SK-N-SH (cell line): ENCODE data around the gene ZNF189. TPM values are rescaled to one million over a fixed set of nuclear protein-coding genes. Genes with fewer than 3 reads are reported as not detected.

Experiments
- CTCF ChIA-PET: fragments of 300-600, 350-600 bp; formaldehyde crosslinking; extraction: SDS; loops from one replicate; lab custom pipeline; 2021; lab: Yijun Ruan, JAX
- POLR2A ChIA-PET: fragments of 350-600 bp; sonication (Branson Sonifier 250); formaldehyde crosslinking; extraction: SDS; loops from one replicate; lab custom pipeline; 2020; ENCODE audit warnings: antibody characterized with exemption, inconsistent platforms; lab: Yijun Ruan, JAX
- DNase-seq: peaks from one replicate; pipeline ENCODE4 v3.0.0; 2012
- H2AFZ ChIP-seq: fragments of 200-600 bp; sonication (generic); 2 replicates; pipeline ENCODE4 v1.8.1; 2016; ENCODE audit warnings: antibody characterized with exemption, mild to moderate bottlenecking, low read depth
- H3F3A ChIP-seq: fragments of 200-600 bp; sonication (generic); replicated peaks from 2 replicates; pipeline ENCODE3; 2016; ENCODE audit warnings: antibody characterized with exemption, mild to moderate bottlenecking; ENCODE audit not compliant: insufficient read depth
- H3K27ac ChIP-seq, 2 experiments: fragments of 200-500 bp in 1 of 2; fragments of 200-600 bp in 1 of 2; sonication (Bioruptor generic) in 1 of 2; sonication (generic), shearing (Covaris generic) in 1 of 2; 2 replicates each; pipeline versions ENCODE4 v1.5.1 to v1.6.1; 2014 to 2016; ENCODE audit warnings: low read depth in 2 of 2, inconsistent platforms in 1 of 2, low read length in 1 of 2, mild to moderate bottlenecking in 1 of 2, mixed read lengths in 1 of 2
- H3K27me3 ChIP-seq: fragments of 200-600 bp; sonication (generic), shearing (Covaris generic); 2 replicates; pipeline ENCODE4 v1.6.1; 2016; ENCODE audit warnings: mixed run types; ENCODE audit not compliant: insufficient read depth
- H3K36me3 ChIP-seq, 2 experiments: fragments of 200-500 bp in 1 of 2; fragments of 200-600 bp in 1 of 2; sonication (Bioruptor generic) in 1 of 2; sonication (generic) in 1 of 2; replicated peaks in 1 of 2; 2 replicates each; pipeline versions ENCODE3 to v1.5.1; 2014 to 2016; ENCODE audit warnings: low read length in 1 of 2, mild to moderate bottlenecking in 1 of 2; ENCODE audit not compliant: insufficient read depth in 2 of 2, control insufficient read depth in 1 of 2
- H3K4me1 ChIP-seq, 2 experiments: fragments of 200-500 bp in 1 of 2; fragments of 200-600 bp in 1 of 2; sonication (Bioruptor generic) in 1 of 2; sonication (generic), shearing (Covaris generic) in 1 of 2; 2 replicates each; pipeline versions ENCODE4 v1.5.1 to v1.6.1; 2014 to 2016; ENCODE audit warnings: low read depth in 1 of 2, low read length in 1 of 2, mixed run types in 1 of 2; ENCODE audit not compliant: insufficient read depth in 2 of 2, control insufficient read depth in 1 of 2
- H3K4me2 ChIP-seq: fragments of 200-600 bp; sonication (generic), shearing (Covaris generic); 2 replicates; pipeline ENCODE4 v1.6.1; 2017; ENCODE audit warnings: mixed run types
- H3K4me3 ChIP-seq, 2 experiments: fragments of 200-500 bp in 1 of 2; fragments of 200-600 bp in 1 of 2; sonication (Bioruptor generic) in 1 of 2; sonication (generic), shearing (Covaris generic) in 1 of 2; 2 replicates each; pipeline versions ENCODE4 v1.5.1 to v1.8.1; 2014 to 2016; ENCODE audit warnings: low read depth in 2 of 2, inconsistent platforms in 1 of 2, low read length in 1 of 2, mild to moderate bottlenecking in 1 of 2, mixed read lengths in 1 of 2, moderate library complexity in 1 of 2
- H3K79me2 ChIP-seq: fragments of 200-600 bp; sonication (generic); 2 replicates; pipeline ENCODE4 v1.8.1; 2017; ENCODE audit warnings: mild to moderate bottlenecking; ENCODE audit not compliant: insufficient read depth
- H3K9ac ChIP-seq: fragments of 200-600 bp; sonication (generic); 2 replicates; pipeline ENCODE4 v1.6.1; 2017; ENCODE audit warnings: mixed run types
- H3K9me2 ChIP-seq: fragments of 200-600 bp; sonication (generic); 2 replicates; pipeline ENCODE4 v1.6.1; 2017; ENCODE audit warnings: mixed run types
- H3K9me3 ChIP-seq: fragments of 200-600 bp; sonication (generic); 2 replicates; pipeline ENCODE4 v1.6.1; 2017; ENCODE audit warnings: mixed run types, mild to moderate bottlenecking, moderate library complexity
- H4K20me1 ChIP-seq: fragments of 200-600 bp; sonication (generic); 2 replicates; pipeline ENCODE4 v1.6.1; 2017; ENCODE audit warnings: mild to moderate bottlenecking, mixed run types; ENCODE audit not compliant: insufficient read depth
- FOSL2 ChIP-seq: IDR thresholded peaks from 2 replicates; pipeline ENCODE4 v1.4.0; 2012; ENCODE audit warnings: low read depth, mild to moderate bottlenecking, moderate library complexity, borderline replicate concordance
- RAD21 ChIP-seq: IDR thresholded peaks from 2 replicates; pipeline ENCODE4 v1.6.1; 2012; ENCODE audit warnings: mild to moderate bottlenecking, low read length
- SMC3 ChIP-seq: IDR thresholded peaks from 2 replicates; pipeline ENCODE4 v1.6.1; 2012; ENCODE audit warnings: low read depth, low read length, improper control_type of control experiment
- TAF1 ChIP-seq: IDR thresholded peaks from 2 replicates; pipeline ENCODE4 v1.6.1; 2012; ENCODE audit warnings: low read depth, mild to moderate bottlenecking, low read length, moderate library complexity, borderline replicate concordance
- YY1 ChIP-seq: IDR thresholded peaks from 2 replicates; pipeline ENCODE4 v1.4.0; 2012; ENCODE audit warnings: low read depth, mild to moderate bottlenecking
- WGBS: methylation state at CpG from one replicate; pipeline ENCODE4 v1.1.6; 2017; ENCODE audit warnings: low lambda C conversion rate; 5-methylcytosine and 5-hydroxymethylcytosine counted together
- polyA plus RNA-seq, 3 experiments: library from polyadenylated mRNA; depleted of rRNA; stranded (reverse); fragments of >200 nt; gene quantifications; 2 replicates each; pipeline ENCODE4 v1.2.3, GENCODE V29; 2012
- small RNA-seq, 7 experiments: library from RNA; depleted of rRNA; stranded (forward); fragments of <200 nt; gene quantifications; one replicate each; pipeline ENCODE3, GENCODE V24; 2012
- TF ChIP-seq, protein P1 (sequence below): fragments of 200-600 bp; sonication (generic); IDR thresholded peaks from 2 replicates; pipeline ENCODE4 v1.6.1; 2017; ENCODE audit warnings: antibody characterized with exemption, mild to moderate bottlenecking, moderate library complexity
- TF ChIP-seq, protein P2 (sequence below): IDR thresholded peaks from 2 replicates; pipeline ENCODE4; 2012

The ZNF189 gene
- polyA plus RNA-seq, 1 of the 3 experiments (the other 2 are of a cell fraction), result 2.9 TPM

DNA sequence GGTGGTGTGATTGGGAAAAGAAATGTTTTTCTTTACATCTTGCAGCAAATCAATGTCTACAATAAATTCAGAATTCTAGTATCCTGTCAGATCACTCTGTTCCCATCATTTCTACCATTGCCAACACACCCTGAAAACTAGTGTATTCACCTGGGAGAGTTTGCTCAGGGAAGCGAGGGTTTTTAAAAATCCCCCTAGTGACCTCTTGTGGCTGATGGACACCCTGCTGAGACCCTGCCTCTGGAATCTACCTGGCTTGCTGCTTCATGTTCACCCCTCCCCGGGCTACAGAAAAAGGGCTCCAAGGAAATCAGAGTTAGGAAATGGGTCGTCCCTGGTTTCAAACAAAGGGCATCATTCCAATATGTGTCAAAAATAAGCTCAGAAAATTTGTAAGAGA, 58.4 kb downstream of the ZNF189 start:
- no peaks in the 10 kb centered on the region for H3K27me3 ChIP-seq
- no peaks in the 10 kb centered on the region for H3F3A ChIP-seq
- H4K20me1 ChIP-seq, result no peaks in the 10 kb centered on the region
- H3K4me1 ChIP-seq, result no peaks in the 10 kb centered on the region
- H2AFZ ChIP-seq, result no peak overlapping the region
- no peak overlapping the region for H3K4me2 ChIP-seq
- no peak overlapping the region for H3K27ac ChIP-seq
- no peaks in the 10 kb centered on the region for H3K36me3 ChIP-seq
- no peaks in the 10 kb centered on the region for H3K79me2 ChIP-seq
- TF ChIP-seq, protein P1, sequence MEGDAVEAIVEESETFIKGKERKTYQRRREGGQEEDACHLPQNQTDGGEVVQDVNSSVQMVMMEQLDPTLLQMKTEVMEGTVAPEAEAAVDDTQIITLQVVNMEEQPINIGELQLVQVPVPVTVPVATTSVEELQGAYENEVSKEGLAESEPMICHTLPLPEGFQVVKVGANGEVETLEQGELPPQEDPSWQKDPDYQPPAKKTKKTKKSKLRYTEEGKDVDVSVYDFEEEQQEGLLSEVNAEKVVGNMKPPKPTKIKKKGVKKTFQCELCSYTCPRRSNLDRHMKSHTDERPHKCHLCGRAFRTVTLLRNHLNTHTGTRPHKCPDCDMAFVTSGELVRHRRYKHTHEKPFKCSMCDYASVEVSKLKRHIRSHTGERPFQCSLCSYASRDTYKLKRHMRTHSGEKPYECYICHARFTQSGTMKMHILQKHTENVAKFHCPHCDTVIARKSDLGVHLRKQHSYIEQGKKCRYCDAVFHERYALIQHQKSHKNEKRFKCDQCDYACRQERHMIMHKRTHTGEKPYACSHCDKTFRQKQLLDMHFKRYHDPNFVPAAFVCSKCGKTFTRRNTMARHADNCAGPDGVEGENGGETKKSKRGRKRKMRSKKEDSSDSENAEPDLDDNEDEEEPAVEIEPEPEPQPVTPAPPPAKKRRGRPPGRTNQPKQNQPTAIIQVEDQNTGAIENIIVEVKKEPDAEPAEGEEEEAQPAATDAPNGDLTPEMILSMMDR, result no peak
- TF ChIP-seq SMC3 (no peak), TAF1 (no peak), RAD21 (0 out of 2 replicates have a peak, but pooled peaks have one; percentile 14), YY1 (no peak)
- H3K4me3 ChIP-seq, result no peak overlapping the region
- CTCF ChIA-PET, result interaction anchor here (0.7 to 10.6 kb wide), 5 partner anchors 14 to 71 kb away, joined by 3 to 363 read pairs (median 97); partner anchors contain the start of gene RNF20
- H3K9me2 ChIP-seq, result no peaks in the 10 kb centered on the region
- 38% methylated on average over 3 of the region's 3 CpGs for WGBS
- no peaks in the 10 kb centered on the region for H3K9me3 ChIP-seq
- POLR2A ChIA-PET, result no interaction called here
- no peak overlapping the region for H3K9ac ChIP-seq
- DNase-seq, result no peak

DNA sequence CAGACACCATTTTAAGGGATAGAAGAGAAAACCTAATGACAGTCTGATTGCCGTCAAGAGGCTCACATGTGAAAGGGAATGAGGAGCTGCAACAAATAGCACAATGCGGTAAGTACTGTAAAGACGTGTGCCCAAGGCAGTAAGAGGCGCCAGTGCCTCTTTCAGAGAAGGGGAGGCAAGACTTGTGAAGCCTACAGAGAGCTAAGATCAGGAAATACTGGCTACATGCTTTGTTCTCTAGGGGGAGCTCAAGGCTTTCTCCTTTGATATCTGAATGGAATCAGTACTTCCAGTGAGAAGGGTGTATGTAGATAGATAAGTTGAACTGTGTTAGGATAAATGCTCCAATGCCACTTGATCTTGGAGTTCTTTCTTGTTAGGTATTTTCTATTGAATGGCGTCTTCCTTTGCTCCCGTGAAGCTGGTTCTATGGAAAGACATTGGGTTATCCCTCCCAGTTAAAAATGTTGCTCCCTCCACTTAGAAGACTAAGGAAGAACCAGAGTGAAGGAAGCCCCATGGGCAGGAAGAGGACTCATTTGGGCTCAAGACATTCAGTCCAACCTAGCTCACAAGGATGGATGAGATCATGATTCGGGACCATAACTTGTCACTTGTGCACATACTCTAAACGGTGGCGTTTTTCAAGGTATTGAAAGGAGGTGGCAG, 60.4 kb downstream of the ZNF189 start:
- peak; percentile 76 for DNase-seq
- no peaks in the 10 kb centered on the region for H4K20me1 ChIP-seq
- ChIA-PET POLR2A (interaction anchor here (1.0 to 1.1 kb wide), 2 partner anchors 28 to 70 kb away, joined by 3 to 7 read pairs; a partner anchor contains a TSS), CTCF (interaction anchor here (0.6 to 10.6 kb wide), 42 partner anchors 10 to 267 kb away, joined by 3 to 363 read pairs (median 5); partner anchors contain the start of genes MRPL50, RNF20 and ZNF189)
- H3K36me3 ChIP-seq, result no peaks in the 10 kb centered on the region
- 29% methylated on average over 9 of the region's 9 CpGs for WGBS
- H3K9ac ChIP-seq, result no peak overlapping the region
- no peaks in the 10 kb centered on the region for H3K9me2 ChIP-seq
- peak overlapping the region in 1 of 2 experiments; percentile 4; a peak in 1 of 4 replicates for H3K4me3 ChIP-seq
- no peak overlapping the region for H3K27ac ChIP-seq
- no peaks in the 10 kb centered on the region for H3K9me3 ChIP-seq
- no peak overlapping the region for H3K4me2 ChIP-seq
- TF ChIP-seq, protein P1, result peak; percentile 86
- TF ChIP-seq RAD21 (peak; percentile 96), SMC3 (peak; percentile 82), FOSL2 (no peak), TAF1 (no peak)
- TF ChIP-seq, protein P2, sequence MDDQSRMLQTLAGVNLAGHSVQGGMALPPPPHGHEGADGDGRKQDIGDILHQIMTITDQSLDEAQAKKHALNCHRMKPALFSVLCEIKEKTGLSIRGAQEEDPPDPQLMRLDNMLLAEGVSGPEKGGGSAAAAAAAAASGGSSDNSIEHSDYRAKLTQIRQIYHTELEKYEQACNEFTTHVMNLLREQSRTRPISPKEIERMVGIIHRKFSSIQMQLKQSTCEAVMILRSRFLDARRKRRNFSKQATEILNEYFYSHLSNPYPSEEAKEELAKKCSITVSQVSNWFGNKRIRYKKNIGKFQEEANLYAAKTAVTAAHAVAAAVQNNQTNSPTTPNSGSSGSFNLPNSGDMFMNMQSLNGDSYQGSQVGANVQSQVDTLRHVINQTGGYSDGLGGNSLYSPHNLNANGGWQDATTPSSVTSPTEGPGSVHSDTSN, result no peak
- H2AFZ ChIP-seq, result no peak overlapping the region
- H3K4me1 ChIP-seq, result no peaks in the 10 kb centered on the region
- no peaks in the 10 kb centered on the region for H3K27me3 ChIP-seq
- no peaks in the 10 kb centered on the region for H3K79me2 ChIP-seq
- H3F3A ChIP-seq, result peaks cover 2% of the 10 kb centered on the region

Small RNA genes lying within 50 kb of the gene (small RNA-seq; reads per million reads assigned to genes)
- gene AL353621.2, result 0 reads per million in 7 experiments

Other genes with a start within 250 kb of the ZNF189 start
- gene BAAT, start 13.8 kb upstream of the ZNF189 start, polyA plus RNA-seq (2012; rRNA removed), result 0.02 and 0.05 TPM in 2 replicates
- gene MRPL50, start 233 bp upstream of the ZNF189 start, polyA plus RNA-seq (2012; rRNA removed), result 6.3 and 8.6 TPM in 2 replicates
- not detected in 2 replicates for gene ALDOB, start 36.9 kb downstream of the ZNF189 start, polyA plus RNA-seq (2012; rRNA removed)
- gene RNF20, start 135.0 kb downstream of the ZNF189 start, polyA plus RNA-seq (2012; rRNA removed), result 16.0 and 21.6 TPM in 2 replicates
- not detected in 2 replicates for gene PPP3R2, start 196.1 kb downstream of the ZNF189 start, polyA plus RNA-seq (2012; rRNA removed)